ENCODE data around the gene GALNT10.

GALNT10 gene

GRCh38 chr5:154253807-154254206 is 63.3 kb downstream of the GALNT10 start:
- H3K27ac ChIP-seq (ENCODE audit: low read depth, low read length): no peak overlapping the region
- H2AK5ac ChIP-seq (ENCODE audit: low read length): peak overlapping the region; percentile 39
- H2BK120ac ChIP-seq (ENCODE audit: low read depth, low read length): no peak overlapping the region
- no peak overlapping the region for H3K4me2 ChIP-seq (ENCODE audit: low read length)
- H4K8ac ChIP-seq (ENCODE audit: low read depth, low read length): no peak overlapping the region
- H3K56ac ChIP-seq (ENCODE audit: low read length): no peak overlapping the region
- no peaks in the 10 kb centered on the region for H3K27me3 ChIP-seq (ENCODE audit: insufficient read depth, low read length, poor library complexity)
- peaks cover 2% of the 10 kb centered on the region for H3K4me1 ChIP-seq (ENCODE audit: control insufficient read depth, low read depth, low read length)
- H2BK5ac ChIP-seq (ENCODE audit: low read length): no peak overlapping the region
- no peak for DNase-seq
- no peak overlapping the region for H3K18ac ChIP-seq (ENCODE audit: low read length)
- no peak overlapping the region for H2BK15ac ChIP-seq (replicated peaks; ENCODE audit: low read depth)
- H3K4ac ChIP-seq (ENCODE audit: low read depth, low read length): no peak overlapping the region
- no peaks in the 10 kb centered on the region for H3K36me3 ChIP-seq (ENCODE audit: control insufficient read depth, insufficient read depth, low read length)
- no CpG with 5 or more reads among the region's 2 CpGs for WGBS (ENCODE audit: extremely low coverage, insufficient coverage, low lambda C conversion rate)
- no peak overlapping the region for H3K23ac ChIP-seq (ENCODE audit: low read length)
- peaks cover 2% of the 10 kb centered on the region for H3K79me1 ChIP-seq (ENCODE audit: low read length)
- no peak overlapping the region for H3K9ac ChIP-seq (ENCODE audit: low read length)
- H3K4me3 ChIP-seq (ENCODE audit: low read length): no peak overlapping the region
- H3K79me2 ChIP-seq (ENCODE audit: control insufficient read depth, insufficient read depth, low read length): no peaks in the 10 kb centered on the region
- H4K5ac ChIP-seq (ENCODE audit: low read length): no peak overlapping the region

GRCh38 chr5:154254896-154255295 is 64.4 kb downstream of the GALNT10 start:
- Histone ChIP-seq H3K79me1 (ENCODE audit: low read length) (peaks cover 2% of the 10 kb centered on the region), H3K4me3 (ENCODE audit: low read length) (no peak overlapping the region), H2BK15ac (replicated peaks; ENCODE audit: low read depth) (no peak overlapping the region), H4K5ac (ENCODE audit: low read length) (no peak overlapping the region), H2BK5ac (ENCODE audit: low read length) (no peak overlapping the region), H3K4ac (ENCODE audit: low read depth, low read length) (peak overlapping the region; percentile 24), H4K8ac (ENCODE audit: low read depth, low read length) (no peak overlapping the region), H3K56ac (ENCODE audit: low read length) (no peak overlapping the region), H2BK120ac (ENCODE audit: low read depth, low read length) (no peak overlapping the region), H2AK5ac (ENCODE audit: low read length) (no peak overlapping the region), H3K18ac (ENCODE audit: low read length) (no peak overlapping the region), H3K4me1 (ENCODE audit: control insufficient read depth, low read depth, low read length) (peaks cover 2% of the 10 kb centered on the region), H3K79me2 (ENCODE audit: control insufficient read depth, insufficient read depth, low read length) (no peaks in the 10 kb centered on the region), H3K27me3 (ENCODE audit: insufficient read depth, low read length, poor library complexity) (no peaks in the 10 kb centered on the region), H3K23ac (ENCODE audit: low read length) (no peak overlapping the region), H3K4me2 (ENCODE audit: low read length) (no peak overlapping the region), H3K9ac (ENCODE audit: low read length) (no peak overlapping the region), H3K36me3 (ENCODE audit: control insufficient read depth, insufficient read depth, low read length) (no peaks in the 10 kb centered on the region), H3K27ac (ENCODE audit: low read depth, low read length) (no peak overlapping the region)
- DNase-seq: peak; percentile 81
- no CpG with 5 or more reads among the region's 2 CpGs for WGBS (ENCODE audit: extremely low coverage, insufficient coverage, low lambda C conversion rate)

- no peak overlapping the region for H2BK5ac ChIP-seq (ENCODE audit: low read length)
- no peak overlapping the region for H4K5ac ChIP-seq (ENCODE audit: low read length)
- no peak overlapping the region for H3K4me2 ChIP-seq (ENCODE audit: low read length)
- no peak overlapping the region for H3K4me3 ChIP-seq (ENCODE audit: low read length)
- no peak overlapping the region for H3K4ac ChIP-seq (ENCODE audit: low read depth, low read length)
- no peak overlapping the region for H3K18ac ChIP-seq (ENCODE audit: low read length)
- H3K4me1 ChIP-seq (ENCODE audit: control insufficient read depth, low read depth, low read length): peaks cover 2% of the 10 kb centered on the region
- H2BK120ac ChIP-seq (ENCODE audit: low read depth, low read length): no peak overlapping the region
- no peak overlapping the region for H3K9ac ChIP-seq (ENCODE audit: low read length)
- no peak overlapping the region for H2BK15ac ChIP-seq (replicated peaks; ENCODE audit: low read depth)
- no peak overlapping the region for H3K56ac ChIP-seq (ENCODE audit: low read length)
- H3K27ac ChIP-seq (ENCODE audit: low read depth, low read length): no peak overlapping the region
- no peak overlapping the region for H2AK5ac ChIP-seq (ENCODE audit: low read length)
- H3K23ac ChIP-seq (ENCODE audit: low read length): no peak overlapping the region
- no peak for DNase-seq
- H4K8ac ChIP-seq (ENCODE audit: low read depth, low read length): no peak overlapping the region
- peaks cover 2% of the 10 kb centered on the region for H3K79me1 ChIP-seq (ENCODE audit: low read length)
- WGBS (ENCODE audit: extremely low coverage, insufficient coverage, low lambda C conversion rate): no CpG with 5 or more reads among the region's 2 CpGs
- no peaks in the 10 kb centered on the region for H3K36me3 ChIP-seq (ENCODE audit: control insufficient read depth, insufficient read depth, low read length)
- no peaks in the 10 kb centered on the region for H3K27me3 ChIP-seq (ENCODE audit: insufficient read depth, low read length, poor library complexity)
- no peaks in the 10 kb centered on the region for H3K79me2 ChIP-seq (ENCODE audit: control insufficient read depth, insufficient read depth, low read length)
Measured at GRCh38 chr5:154257046-154257445, 66.5 kb downstream of the GALNT10 start.

GRCh38 chr5:154258531-154259217 is 68.1 kb downstream of the GALNT10 start:
- H3K36me3 ChIP-seq (ENCODE audit: control insufficient read depth, insufficient read depth, low read length): no peaks in the 10 kb centered on the region
- H3K27me3 ChIP-seq (ENCODE audit: insufficient read depth, low read length, poor library complexity): no peaks in the 10 kb centered on the region
- no peak overlapping the region for H3K18ac ChIP-seq (ENCODE audit: low read length)
- no peak overlapping the region for H3K27ac ChIP-seq (ENCODE audit: low read depth, low read length)
- no peak overlapping the region for H2BK15ac ChIP-seq (replicated peaks; ENCODE audit: low read depth)
- H4K5ac ChIP-seq (ENCODE audit: low read length): no peak overlapping the region
- H3K23ac ChIP-seq (ENCODE audit: low read length): no peak overlapping the region
- H3K4me3 ChIP-seq (ENCODE audit: low read length): no peak overlapping the region
- H3K79me1 ChIP-seq (ENCODE audit: low read length): peaks cover 2% of the 10 kb centered on the region
- H2AK5ac ChIP-seq (ENCODE audit: low read length): no peak overlapping the region
- H3K4me1 ChIP-seq (ENCODE audit: control insufficient read depth, low read depth, low read length): peaks cover 2% of the 10 kb centered on the region
- no peak overlapping the region for H2BK5ac ChIP-seq (ENCODE audit: low read length)
- no peak overlapping the region for H3K4me2 ChIP-seq (ENCODE audit: low read length)
- H3K4ac ChIP-seq (ENCODE audit: low read depth, low read length): no peak overlapping the region
- H3K56ac ChIP-seq (ENCODE audit: low read length): no peak overlapping the region
- WGBS (ENCODE audit: extremely low coverage, insufficient coverage, low lambda C conversion rate): 100% methylated on average over 1 of the region's 2 CpGs
- no peaks in the 10 kb centered on the region for H3K79me2 ChIP-seq (ENCODE audit: control insufficient read depth, insufficient read depth, low read length)
- H3K9ac ChIP-seq (ENCODE audit: low read length): no peak overlapping the region
- no peak overlapping the region for H2BK120ac ChIP-seq (ENCODE audit: low read depth, low read length)
- no peak for DNase-seq
- H4K8ac ChIP-seq (ENCODE audit: low read depth, low read length): no peak overlapping the region

- Histone ChIP-seq H4K5ac (ENCODE audit: low read length) (no peak overlapping the region), H3K36me3 (ENCODE audit: control insufficient read depth, insufficient read depth, low read length) (no peaks in the 10 kb centered on the region), H2BK5ac (ENCODE audit: low read length) (no peak overlapping the region), H3K56ac (ENCODE audit: low read length) (no peak overlapping the region), H3K4me2 (ENCODE audit: low read length) (no peak overlapping the region), H3K4ac (ENCODE audit: low read depth, low read length) (no peak overlapping the region), H2BK15ac (replicated peaks; ENCODE audit: low read depth) (no peak overlapping the region), H3K4me1 (ENCODE audit: control insufficient read depth, low read depth, low read length) (peaks cover 4% of the 10 kb centered on the region), H3K4me3 (ENCODE audit: low read length) (no peak overlapping the region), H2AK5ac (ENCODE audit: low read length) (no peak overlapping the region), H3K23ac (ENCODE audit: low read length) (no peak overlapping the region), H2BK120ac (ENCODE audit: low read depth, low read length) (no peak overlapping the region), H3K79me1 (ENCODE audit: low read length) (peaks cover 2% of the 10 kb centered on the region), H3K27me3 (ENCODE audit: insufficient read depth, low read length, poor library complexity) (no peaks in the 10 kb centered on the region), H3K18ac (ENCODE audit: low read length) (no peak overlapping the region), H3K27ac (ENCODE audit: low read depth, low read length) (no peak overlapping the region), H3K9ac (ENCODE audit: low read length) (no peak overlapping the region), H3K79me2 (ENCODE audit: control insufficient read depth, insufficient read depth, low read length) (no peaks in the 10 kb centered on the region), H4K8ac (ENCODE audit: low read depth, low read length) (no peak overlapping the region)
- no peak for DNase-seq
- no CpG with 5 or more reads among the region's 6 CpGs for WGBS (ENCODE audit: extremely low coverage, insufficient coverage, low lambda C conversion rate)
Measured at GRCh38 chr5:154260224-154260927, 69.8 kb downstream of the GALNT10 start.

Measured in mesendoderm (in vitro differentiated cells).